Umbilical cord (tissue), 2 donors: Measurements from ENCODE around the gene CLPTM1. TPM values are rescaled to one million over a fixed set of nuclear protein-coding genes. Genes with fewer than 3 reads are reported as not detected.
"Not testable (repeated sequence)": the region's sequence is repeated elsewhere in the genome, so short reads cannot be mapped to it uniquely, and the experiment has no call there.

Experiments
- DNase-seq: peaks from one replicate; pipeline ENCODE4 v3.0.0-alpha.2; 2015; ENCODE audit warnings: low spot score
- total RNA-seq: library from RNA; depleted of rRNA; stranded (reverse); fragments of >200 nt; gene quantifications from one replicate; pipeline ENCODE4 v1.2.3, GENCODE V29; 2014; ENCODE audit warnings: low replicate concordance; ENCODE audit not compliant: insufficient read depth

CLPTM1 gene, protein sequence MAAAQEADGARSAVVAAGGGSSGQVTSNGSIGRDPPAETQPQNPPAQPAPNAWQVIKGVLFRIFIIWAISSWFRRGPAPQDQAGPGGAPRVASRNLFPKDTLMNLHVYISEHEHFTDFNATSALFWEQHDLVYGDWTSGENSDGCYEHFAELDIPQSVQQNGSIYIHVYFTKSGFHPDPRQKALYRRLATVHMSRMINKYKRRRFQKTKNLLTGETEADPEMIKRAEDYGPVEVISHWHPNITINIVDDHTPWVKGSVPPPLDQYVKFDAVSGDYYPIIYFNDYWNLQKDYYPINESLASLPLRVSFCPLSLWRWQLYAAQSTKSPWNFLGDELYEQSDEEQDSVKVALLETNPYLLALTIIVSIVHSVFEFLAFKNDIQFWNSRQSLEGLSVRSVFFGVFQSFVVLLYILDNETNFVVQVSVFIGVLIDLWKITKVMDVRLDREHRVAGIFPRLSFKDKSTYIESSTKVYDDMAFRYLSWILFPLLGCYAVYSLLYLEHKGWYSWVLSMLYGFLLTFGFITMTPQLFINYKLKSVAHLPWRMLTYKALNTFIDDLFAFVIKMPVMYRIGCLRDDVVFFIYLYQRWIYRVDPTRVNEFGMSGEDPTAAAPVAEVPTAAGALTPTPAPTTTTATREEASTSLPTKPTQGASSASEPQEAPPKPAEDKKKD
- total RNA-seq = 34.4 TPM

DNA sequence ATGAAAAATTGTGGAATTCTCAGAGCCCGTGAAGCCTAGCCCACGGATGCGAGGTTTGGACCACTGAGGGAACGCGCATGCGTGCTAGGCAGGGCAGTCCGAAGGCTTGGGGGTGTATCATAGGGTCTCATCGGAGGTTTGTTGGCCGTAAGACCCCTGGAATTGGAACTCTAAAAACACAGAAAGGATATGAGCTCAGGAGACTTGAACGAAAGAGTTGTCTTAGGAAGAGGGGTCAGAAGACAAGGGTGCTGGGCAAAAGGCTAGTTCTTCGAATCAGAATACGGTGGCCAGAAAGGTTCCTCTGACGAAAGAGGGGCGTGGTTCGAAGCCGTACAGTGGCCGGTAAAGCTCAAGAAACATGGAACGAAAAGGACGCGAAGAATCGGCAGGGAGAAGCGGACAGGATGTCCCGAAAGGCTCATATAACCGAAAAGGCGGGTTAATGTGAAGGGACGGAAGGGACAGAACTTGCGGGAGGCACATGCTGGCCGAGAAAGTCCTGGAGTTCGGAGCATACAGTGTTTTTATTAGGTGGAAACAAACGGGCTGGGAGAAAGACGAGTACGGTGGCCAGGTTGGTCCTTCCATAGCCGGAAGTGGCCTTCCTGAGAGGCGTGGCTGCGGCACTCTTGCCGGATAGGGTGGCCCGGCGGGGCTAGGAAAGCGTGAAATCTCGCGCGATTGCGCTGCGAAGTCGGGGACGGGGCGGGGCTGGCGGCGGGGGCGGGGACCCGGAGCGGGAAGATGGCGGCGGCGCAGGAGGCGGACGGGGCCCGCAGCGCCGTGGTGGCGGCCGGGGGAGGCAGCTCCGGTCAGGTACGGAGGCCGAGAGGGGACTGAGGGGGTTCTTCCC is at the start of gene CLPTM1:
Gene CLPTM1, plus strand, starts transcription at position 732 of the 856 bp plus-strand sequence. Its CDS starts 16 bp downstream, at position 748.
- peak; percentile 98 for DNase-seq

DNA sequence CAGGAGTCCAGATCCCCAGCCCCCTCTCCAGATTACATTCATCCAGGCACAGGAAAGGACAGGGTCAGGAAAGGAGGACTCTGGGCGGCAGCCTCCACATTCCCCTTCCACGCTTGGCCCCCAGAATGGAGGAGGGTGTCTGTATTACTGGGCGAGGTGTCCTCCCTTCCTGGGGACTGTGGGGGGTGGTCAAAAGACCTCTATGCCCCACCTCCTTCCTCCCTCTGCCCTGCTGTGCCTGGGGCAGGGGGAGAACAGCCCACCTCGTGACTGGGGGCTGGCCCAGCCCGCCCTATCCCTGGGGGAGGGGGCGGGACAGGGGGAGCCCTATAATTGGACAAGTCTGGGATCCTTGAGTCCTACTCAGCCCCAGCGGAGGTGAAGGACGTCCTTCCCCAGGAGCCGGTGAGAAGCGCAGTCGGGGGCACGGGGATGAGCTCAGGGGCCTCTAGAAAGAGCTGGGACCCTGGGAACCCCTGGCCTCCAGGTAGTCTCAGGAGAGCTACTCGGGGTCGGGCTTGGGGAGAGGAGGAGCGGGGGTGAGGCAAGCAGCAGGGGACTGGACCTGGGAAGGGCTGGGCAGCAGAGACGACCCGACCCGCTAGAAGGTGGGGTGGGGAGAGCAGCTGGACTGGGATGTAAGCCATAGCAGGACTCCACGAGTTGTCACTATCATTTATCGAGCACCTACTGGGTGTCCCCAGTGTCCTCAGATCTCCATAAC is 49.6 kb upstream of the CLPTM1 start, which contains the start of gene APOE:
Gene APOE, plus strand, starts transcription at position 360 of the 724 bp plus-strand sequence. CDS start 829 bp downstream, outside the sequence.
- peak; percentile 64 for DNase-seq

DNA sequence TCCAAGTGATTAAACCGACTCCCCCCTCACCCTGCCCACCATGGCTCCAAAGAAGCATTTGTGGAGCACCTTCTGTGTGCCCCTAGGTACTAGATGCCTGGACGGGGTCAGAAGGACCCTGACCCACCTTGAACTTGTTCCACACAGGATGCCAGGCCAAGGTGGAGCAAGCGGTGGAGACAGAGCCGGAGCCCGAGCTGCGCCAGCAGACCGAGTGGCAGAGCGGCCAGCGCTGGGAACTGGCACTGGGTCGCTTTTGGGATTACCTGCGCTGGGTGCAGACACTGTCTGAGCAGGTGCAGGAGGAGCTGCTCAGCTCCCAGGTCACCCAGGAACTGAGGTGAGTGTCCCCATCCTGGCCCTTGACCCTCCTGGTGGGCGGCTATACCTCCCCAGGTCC is 47.6 kb upstream of the CLPTM1 start:
- DNase-seq = no peak

DNA sequence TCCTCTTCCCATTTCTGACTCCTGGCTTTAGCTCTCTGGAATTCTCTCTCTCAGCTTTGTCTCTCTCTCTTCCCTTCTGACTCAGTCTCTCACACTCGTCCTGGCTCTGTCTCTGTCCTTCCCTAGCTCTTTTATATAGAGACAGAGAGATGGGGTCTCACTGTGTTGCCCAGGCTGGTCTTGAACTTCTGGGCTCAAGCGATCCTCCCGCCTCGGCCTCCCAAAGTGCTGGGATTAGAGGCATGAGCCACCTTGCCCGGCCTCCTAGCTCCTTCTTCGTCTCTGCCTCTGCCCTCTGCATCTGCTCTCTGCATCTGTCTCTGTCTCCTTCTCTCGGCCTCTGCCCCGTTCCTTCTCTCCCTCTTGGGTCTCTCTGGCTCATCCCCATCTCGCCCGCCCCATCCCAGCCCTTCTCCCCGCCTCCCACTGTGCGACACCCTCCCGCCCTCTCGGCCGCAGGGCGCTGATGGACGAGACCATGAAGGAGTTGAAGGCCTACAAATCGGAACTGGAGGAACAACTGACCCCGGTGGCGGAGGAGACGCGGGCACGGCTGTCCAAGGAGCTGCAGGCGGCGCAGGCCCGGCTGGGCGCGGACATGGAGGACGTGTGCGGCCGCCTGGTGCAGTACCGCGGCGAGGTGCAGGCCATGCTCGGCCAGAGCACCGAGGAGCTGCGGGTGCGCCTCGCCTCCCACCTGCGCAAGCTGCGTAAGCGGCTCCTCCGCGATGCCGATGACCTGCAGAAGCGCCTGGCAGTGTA is 46.9 kb upstream of the CLPTM1 start:
- DNase-seq = no peak

DNA sequence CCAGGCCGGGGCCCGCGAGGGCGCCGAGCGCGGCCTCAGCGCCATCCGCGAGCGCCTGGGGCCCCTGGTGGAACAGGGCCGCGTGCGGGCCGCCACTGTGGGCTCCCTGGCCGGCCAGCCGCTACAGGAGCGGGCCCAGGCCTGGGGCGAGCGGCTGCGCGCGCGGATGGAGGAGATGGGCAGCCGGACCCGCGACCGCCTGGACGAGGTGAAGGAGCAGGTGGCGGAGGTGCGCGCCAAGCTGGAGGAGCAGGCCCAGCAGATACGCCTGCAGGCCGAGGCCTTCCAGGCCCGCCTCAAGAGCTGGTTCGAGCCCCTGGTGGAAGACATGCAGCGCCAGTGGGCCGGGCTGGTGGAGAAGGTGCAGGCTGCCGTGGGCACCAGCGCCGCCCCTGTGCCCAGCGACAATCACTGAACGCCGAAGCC is 46.3 kb upstream of the CLPTM1 start:
- no peak for DNase-seq

DNA sequence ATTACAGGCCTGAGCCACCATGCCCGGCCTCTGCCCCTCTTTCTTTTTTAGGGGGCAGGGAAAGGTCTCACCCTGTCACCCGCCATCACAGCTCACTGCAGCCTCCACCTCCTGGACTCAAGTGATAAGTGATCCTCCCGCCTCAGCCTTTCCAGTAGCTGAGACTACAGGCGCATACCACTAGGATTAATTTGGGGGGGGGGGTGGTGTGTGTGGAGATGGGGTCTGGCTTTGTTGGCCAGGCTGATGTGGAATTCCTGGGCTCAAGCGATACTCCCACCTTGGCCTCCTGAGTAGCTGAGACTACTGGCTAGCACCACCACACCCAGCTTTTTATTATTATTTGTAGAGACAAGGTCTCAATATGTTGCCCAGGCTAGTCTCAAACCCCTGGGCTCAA is 45.4 kb upstream of the CLPTM1 start:
- no peak for DNase-seq

DNA sequence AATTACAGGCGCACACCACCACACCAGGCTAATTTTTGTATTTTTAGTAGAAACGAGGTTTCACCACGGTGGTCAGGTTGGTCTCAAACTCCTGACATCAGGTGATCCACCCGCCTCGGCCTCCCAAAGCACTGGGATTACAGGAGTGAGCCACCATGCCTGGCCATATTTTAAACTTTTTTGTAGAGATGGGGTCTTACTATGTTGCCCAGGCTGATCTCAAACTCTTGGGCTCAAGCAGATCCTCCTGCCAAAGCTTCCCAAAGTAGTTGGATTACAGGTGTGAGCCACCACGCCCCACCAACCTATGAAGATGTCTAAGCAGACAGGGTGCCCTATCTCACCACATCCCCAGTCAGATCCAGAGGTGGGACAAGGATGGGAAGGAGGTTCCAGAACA is 43.3 kb upstream of the CLPTM1 start:
- not testable (repeated sequence) for DNase-seq

DNA sequence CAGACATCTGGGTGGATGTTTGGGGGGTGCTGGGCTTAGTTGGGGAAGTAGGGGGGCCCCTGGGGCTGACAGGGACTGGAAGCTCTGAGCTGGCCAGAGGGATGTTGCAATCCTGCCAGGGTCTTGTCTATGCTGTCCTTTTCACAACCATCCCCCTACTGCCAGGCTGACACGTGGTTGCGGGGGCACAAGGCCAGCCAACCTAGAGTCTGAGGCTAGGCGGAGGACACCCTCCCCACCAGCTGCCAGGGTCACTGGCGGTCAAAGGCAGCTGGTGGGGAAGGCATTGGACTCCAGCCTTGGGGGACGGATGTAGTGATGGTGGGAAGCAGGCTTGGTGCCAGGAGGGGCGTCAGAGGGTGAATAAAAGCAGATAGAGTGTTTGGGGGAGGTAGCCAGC is 42.3 kb upstream of the CLPTM1 start:
- peak; percentile 58 for DNase-seq

DNA sequence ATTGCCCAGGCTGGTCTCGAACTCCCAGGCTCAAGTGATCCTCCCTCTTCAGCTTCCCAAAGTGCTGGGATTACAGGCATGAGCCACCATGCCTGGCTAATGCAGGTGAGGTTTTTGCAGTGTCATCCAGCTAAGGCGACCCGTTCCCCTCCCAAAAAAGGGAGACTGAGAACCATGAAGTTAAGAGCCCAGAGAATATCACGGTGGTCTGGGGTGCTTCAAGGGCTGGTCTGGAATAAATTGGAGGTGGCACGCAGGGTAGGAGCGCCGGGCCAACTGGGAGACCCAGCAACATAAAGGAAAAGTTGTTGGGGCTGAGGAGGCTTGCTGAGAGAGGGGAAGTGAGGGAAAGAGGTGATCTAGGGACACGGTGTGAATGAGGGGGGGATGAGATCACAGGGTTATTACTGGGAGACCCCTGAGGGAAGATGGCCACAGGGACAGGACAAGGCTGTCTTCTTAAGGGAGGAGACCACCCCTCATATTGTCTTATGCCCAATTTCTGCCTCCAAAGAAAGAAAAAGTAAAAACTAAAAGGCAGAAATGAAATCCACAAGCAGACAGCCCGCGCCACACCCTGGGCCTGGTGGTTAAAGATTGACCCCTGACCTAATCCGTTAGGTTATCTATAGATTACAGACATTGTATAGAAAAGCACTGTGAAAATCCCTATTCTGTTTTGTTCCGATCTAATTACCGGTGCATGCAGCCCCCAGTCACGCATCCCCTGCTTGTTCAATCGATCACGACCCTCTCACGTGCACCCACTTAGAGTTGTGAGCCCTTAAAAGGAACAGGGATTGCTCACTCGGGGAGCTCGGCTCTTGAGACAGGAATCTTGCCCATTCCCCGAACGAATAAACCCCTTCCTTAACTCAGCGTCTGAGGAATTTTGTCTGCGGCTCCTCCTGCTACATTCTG is 41.4 kb upstream of the CLPTM1 start:
- peak; percentile 37 for DNase-seq

DNA sequence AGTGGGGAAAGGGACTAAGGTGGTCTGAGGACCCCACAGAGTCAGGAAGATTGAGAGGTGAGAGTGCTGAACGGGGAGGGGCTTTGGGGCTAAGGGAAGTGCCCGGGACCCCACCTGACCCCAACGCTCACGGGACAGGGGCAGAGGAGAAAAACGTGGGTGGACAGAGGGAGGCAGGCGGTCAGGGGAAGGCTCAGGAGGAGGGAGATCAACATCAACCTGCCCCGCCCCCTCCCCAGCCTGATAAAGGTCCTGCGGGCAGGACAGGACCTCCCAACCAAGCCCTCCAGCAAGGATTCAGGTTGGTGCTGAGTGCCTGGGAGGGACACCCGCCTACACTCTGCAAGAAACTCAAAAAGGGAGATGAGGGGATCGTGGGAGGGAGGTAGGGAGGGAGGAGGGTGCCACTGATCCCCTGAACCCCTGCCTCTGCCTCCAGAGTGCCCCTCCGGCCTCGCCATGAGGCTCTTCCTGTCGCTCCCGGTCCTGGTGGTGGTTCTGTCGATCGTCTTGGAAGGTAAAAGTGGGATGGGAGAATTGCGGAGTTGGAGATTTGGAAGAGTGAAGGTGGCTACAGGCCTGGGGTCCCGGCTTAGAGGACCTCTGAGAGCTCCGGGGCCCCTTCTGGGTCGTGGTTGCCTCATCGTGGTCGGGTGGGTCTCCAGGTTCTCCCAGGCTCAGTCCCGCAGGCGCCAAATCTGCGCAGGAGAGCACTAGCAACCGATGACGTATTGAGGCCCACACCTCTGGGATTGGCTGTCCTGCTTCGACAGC is 40.6 kb upstream of the CLPTM1 start, which contains the start of gene APOC1:
Gene APOC1, plus strand, starts transcription at position 176 of the 774 bp plus-strand sequence. Its CDS starts 284 bp downstream, at position 460.
- peak; percentile 96 for DNase-seq

DNA sequence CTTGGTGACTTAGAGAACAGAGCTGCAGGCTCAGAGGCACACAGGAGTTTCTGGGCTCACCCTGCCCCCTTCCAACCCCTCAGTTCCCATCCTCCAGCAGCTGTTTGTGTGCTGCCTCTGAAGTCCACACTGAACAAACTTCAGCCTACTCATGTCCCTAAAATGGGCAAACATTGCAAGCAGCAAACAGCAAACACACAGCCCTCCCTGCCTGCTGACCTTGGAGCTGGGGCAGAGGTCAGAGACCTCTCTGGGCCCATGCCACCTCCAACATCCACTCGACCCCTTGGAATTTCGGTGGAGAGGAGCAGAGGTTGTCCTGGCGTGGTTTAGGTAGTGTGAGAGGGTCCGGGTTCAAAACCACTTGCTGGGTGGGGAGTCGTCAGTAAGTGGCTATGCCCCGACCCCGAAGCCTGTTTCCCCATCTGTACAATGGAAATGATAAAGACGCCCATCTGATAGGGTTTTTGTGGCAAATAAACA is 30.9 kb upstream of the CLPTM1 start:
- peak; percentile 14 for DNase-seq

DNA sequence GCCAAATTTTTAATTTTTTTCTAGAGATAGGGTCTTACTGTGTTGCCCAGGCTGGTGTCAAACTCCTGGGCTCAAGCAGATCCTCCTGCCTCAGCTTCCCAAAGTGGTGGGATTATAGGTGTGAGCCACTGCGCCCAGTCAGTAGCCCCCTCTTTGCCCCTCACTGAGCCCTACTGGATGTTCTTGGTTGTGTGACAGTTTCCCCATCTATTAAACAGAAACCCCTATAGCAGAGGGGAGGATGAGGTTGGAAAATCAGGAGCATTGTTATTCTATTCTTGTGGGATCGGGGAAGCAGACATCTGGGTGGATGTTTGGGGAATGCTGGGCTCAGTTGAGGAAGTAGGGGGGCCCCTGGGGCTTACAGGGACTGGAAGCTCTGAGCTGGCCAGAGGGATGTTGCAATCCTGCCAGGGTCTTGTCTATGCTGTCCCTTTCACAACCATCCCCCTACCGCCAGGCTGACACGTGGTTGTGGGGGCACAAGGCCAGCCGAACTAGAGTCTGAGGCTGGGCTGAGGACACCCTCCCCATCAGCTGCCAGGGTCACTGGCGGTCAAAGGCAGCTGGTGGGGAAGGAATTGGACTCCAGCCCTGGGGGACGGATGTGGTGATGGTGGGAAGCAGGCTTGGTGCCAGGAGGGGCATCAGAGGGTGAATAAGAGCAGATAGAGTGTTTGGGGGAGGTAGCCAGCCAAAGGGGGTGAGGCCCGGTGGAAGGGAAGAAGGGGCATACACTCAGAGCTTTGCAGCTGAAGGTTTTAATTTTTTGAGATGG is 29.9 kb upstream of the CLPTM1 start:
- DNase-seq = peak; percentile 90

DNA sequence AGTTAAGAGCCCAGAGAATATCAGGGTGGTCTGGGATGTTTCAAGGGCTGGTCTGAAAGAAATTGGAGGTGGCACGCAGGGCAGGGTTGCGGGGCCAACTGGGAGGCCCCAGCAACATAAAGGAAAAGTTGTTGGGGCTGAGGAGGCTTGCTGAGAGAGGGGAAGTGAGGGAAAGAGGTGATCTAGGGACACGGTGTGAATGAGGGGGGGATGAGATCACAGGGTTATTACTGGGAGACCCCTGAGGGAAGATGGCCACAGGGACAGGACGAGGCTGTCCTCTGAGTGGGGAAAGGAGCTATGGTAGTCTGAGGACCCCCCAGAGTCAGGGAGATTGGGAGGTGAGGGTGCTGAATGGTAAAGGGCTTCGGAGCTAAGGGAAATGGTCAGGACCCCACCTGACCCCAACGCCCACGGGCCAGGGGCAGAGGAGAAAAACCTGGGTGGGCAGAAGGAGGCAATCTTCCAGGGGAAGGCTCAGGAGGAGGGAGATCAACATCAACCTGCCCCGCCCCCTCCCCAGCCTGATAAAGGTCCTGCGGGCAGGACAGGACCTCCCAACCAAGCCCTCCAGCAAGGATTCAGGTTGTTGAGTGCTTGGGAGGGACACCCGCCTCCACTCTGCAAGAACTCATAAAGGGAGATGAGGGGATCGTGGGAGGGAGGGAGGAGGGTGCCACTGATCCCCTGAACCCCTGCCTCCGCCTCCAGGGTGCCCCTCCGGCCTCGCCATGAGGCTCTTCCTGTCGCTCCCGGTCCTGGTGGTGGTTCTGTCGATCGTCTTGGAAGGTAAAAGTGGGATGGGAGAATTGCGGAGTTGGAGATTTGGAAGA is 28.7 kb upstream of the CLPTM1 start:
- DNase-seq = peak; percentile 9

DNA sequence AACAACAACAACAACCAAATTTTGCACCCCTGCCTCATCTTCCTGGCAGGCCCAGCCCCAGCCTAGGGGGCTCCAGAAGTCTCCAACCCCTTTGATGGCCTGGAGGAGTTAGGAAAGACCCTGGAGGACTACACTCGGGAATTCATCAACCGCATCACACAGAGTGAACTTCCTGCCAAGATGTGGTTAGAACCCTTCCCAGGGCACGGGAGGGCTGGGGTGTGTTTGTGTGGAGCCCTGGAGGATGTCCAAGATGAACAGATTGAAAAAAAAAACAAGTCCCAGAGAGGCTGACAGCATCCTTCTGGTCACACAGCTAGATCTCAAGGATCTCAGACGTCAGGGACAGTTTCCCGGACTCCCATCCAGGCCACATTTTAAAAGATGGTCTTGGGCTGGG is 27.4 kb upstream of the CLPTM1 start:
- peak; percentile 36 for DNase-seq

DNA sequence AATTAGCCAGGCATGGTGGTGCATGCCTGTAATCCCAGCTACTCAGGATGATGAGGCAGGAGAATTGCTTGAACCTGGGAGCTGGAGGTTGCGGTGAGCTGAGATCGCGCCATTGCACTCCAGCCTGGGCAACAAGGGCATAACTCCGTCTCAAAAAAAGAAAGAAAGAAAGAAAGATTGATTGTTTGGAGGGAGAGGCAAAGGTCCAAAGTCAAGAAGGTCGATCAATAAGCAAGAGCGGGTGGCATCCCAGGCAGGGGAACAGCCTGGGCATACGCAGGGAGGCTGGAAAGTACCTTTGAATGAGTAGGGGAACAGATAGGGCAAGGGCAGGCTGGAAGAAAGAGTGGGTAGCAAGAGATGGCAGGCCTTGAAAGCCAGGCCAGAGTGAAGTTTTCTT is 25.1 kb upstream of the CLPTM1 start:
- DNase-seq = no peak

DNA sequence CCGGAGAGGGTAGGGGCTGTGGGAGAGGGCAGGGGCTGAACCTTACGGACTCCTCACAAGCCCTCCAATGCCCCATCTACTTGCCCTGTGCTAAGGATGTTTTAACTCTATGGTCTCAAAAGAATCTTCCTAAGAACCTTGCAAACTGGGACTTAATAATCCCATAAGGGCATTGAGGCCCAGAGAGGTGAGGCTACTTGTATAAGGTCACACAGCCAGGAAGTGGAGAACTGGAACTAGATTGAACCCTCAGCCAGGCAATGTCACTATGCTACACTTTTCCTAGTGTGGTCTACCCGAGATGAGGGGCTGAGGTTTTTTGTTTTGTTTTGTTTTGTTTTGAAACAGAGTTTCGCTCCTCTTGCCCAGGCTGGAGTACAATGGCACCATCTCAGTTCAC is 23.6 kb upstream of the CLPTM1 start:
- DNase-seq = no peak
